GM19395 (cell line): ENCODE data around the gene SIRT2.

Source experiments
- ATAC-seq: cut with Tn5 transposase; IDR thresholded peaks from one replicate; pipeline ENCODE4 v1.9.1; 2021; ENCODE audit warnings: mild to moderate bottlenecking, moderate library complexity; ENCODE audit not compliant: unreplicated experiment

SIRT2 gene

DNA sequence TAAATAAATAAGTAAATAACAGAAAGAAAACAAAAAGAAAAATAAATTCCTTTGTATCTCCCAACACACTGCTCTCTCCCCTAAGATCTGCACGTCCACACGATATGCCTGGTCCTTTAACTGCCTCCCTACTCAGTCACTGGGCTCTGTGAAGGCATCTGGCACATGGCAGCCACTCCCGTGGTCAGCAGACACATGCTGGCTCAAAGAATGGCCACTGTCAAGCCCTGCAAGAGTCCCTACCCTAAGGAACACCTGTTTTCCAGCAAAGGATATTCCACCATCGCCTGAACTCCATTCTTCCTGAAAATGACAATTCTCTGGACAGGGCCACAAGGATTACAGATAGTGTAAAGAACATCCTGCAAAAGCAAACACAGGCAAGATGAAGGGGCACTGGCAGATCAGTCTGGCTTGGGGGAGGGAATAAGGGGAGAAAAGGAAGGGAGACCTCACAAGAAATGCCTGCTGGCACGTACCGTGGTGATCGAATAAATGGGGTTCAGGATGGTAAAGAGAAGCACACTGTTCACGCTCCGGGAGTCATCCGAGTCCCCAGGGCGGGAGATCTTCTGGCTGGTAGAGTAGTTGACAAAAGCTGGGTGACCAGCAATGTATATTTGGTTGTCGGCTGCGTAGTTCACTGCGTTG lies 53.9 kb downstream of the SIRT2 start:
- ATAC-seq: no peak

DNA sequence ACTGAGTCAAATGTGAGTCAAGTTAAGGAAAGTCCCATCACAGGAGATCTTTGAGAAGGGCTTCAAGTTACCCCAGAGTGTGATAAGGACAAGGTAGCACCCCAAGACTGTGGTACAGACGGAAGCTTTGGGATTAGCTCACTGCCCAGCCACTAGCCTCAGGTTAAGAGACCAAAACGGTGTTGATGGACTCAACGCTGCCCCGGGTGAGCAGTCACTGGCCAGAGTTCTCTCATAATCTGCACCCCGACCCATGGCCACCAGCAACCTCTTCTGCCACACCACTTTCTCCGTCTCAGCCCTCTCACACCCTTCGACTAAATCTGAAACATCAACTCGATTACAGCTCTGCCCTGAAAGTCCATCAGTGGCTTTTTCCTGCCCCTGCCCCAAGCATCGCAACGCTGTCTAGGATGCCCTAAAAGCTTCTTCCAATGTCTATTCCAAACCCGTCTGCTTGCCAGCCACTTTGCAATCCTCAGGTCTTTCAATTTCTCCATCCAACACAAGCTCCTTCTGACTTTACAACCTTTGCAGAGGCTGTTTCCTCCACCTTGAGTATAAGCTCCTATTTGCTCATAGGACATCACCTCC lies 55.2 kb downstream of the SIRT2 start:
- no peak for ATAC-seq

DNA sequence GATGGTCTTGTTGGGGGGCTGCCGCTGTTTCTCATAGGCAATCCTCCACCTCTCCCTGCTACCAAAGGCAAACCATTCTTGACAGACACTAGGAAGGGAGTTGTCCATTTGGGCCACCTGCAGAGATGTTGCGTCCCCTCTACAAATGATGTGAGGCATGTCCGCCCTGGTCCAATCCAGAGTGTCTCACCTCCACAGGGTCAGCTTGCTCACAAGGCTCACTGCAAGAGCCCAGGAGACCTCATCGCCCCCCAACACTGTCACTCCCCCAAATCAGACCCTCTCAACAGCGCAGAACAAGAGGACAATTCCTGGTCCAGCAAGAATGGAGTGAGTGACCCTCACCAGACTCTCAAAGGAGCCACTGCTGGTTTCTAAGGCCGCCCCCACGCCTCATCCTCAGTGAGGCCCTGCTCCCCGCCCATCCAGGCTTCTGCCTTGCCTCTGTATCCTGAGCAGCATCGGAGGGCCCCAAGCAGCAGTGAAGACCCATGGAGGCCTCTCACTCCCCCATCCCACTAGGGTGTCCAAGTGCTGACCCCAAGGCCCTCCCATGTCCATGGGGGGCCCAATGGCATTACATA lies 56.2 kb downstream of the SIRT2 start:
- no peak for ATAC-seq

DNA sequence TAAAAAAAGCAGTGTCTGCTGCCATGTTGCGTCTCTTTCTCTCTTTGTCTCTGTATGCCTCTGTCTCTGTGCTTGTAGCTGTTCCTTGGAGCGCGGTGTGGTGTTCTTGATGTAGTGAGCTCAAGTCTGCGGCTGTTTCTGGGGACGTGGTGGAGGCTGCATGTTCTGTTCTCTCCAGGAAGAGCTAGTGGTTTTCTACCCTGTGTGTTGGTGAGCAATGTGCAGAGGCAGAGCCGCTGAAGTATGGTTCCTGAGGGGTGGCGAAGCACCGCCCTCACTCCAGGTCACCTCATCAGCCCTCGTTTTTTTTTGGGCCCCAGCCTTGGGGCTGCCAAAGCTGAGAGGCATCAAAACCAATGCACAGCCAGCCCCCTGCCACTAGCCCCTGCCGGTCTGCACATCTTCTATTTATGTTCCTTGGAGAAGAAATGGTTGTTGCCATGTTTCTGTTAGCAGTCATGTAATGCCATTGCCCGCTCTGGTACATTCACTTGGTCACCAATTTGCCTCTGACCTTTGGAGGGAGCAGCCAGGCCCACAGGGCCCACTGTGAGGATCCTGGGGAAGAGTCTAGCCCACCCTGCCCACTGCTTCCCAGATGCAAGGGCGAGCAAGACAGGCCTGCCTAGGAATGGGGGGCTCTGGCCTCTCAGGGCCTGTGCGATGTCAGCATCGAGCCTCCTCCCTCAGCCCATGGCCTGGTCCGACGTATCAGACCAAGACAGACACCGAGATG lies 56.8 kb downstream of the SIRT2 start:
- ATAC-seq: no peak

DNA sequence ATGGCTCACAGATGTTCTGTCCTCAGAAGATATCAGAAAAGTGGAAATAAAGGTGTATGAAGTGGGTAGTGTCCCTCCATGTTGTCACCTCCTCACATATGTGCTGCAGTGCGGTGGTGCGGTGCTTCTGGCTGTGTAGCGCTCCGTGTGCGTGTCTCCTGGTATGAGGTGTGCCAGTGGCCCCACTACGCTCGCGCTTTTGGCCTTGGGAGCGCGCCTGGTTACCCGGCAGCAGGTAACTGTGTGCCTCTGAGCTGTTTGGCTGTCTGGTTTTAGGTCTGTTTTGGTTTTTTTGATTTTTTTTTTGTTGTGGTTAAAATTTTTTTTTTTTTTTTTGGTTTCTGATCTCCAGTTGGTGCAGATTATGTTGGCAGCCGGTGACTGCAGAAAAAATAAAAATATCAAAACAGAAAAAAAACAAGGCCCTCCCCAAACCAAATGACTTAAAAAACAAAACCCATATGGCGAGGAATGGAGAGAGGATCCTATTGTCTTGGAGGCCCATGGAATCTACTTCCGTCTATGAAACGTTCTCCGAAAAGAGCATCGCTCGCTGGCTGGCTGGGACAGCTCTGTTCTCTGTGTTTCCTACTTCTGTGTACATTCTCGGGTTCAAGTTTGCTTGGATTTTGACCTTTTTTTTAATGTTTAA lies 57.5 kb downstream of the SIRT2 start:
- ATAC-seq: no peak

DNA sequence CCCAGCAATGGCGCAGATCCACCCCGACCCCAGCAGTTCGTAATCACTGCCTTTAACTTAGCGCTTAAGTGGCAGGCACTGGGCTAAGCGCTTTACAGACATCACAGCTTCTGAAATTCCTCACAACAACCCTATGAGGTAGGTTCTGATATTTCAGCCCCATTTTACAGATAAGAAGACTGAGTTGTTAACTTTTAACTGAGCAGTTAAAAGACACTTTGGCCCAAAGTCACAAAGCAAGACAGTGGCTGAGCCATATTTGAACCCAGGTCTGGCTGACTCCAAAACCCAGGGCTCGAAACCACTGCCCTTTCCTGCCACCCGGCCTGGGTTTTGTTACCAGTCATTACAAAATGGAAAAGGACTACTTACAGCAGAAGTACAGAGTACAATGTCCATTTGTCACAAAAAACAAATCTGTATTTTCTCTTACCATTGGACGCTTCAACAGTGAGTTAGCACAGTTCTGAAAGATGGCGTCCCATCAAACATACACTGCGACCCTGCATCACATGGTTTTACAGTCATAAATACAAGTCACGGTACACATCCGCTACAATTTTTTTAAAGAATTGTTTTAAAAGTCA lies 58.1 kb downstream of the SIRT2 start:
- ATAC-seq: no peak

DNA sequence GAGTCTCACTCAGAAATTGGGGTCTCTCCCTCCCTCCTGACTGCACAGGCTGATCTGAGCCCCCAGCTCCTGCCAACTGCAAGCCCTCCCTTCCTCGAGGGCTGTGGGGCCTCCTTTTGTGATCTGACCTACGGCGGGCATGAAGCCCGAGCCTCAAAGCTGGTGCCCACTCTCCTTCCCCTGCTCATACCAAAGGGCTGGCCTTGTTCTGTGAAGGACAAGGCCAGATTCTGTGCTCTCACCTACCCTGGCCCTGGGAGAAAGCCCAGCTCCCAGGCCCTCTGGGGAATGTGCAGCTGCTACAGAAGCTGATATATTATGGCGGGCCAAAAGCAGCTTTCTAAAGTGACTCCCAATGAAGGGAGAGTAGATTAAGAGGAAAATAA lies 58.8 kb downstream of the SIRT2 start:
- no peak for ATAC-seq

DNA sequence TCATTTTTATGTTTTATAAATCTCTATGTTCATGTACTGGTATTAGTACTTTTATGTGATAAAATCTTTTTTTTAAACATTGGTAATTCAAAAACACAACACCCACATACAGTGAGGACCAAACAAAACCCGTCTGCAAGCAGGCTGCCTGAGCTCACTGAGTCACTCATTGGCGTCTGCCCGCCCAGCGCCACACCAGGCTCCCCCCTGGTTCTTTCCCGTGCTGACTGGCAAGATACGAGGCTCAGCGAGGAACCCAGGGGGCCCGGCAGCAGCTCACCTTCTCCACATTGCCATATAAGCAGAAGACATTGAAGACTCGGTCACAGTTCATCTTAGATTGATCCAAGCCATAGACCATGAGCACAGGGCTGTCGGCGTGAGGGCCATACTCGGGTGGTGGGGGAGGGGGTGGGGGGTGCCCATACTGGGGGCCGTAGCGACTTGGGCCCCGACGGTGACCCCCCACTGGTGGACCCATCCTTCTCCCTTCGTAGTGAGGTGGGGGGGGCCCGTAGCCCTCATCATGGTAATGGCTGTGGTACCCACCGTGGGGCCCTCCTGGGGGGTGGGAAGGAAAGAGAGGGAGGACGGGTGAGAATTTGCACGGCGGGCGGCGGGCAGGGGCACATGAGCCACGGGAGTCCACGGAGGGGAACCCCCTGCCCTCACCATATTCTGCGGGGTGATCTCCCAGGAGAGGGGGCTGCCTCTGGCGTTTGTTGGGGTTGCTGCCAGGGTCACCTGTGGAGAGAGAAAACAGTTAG lies 59.4 kb downstream of the SIRT2 start:
- ATAC-seq: no peak

DNA sequence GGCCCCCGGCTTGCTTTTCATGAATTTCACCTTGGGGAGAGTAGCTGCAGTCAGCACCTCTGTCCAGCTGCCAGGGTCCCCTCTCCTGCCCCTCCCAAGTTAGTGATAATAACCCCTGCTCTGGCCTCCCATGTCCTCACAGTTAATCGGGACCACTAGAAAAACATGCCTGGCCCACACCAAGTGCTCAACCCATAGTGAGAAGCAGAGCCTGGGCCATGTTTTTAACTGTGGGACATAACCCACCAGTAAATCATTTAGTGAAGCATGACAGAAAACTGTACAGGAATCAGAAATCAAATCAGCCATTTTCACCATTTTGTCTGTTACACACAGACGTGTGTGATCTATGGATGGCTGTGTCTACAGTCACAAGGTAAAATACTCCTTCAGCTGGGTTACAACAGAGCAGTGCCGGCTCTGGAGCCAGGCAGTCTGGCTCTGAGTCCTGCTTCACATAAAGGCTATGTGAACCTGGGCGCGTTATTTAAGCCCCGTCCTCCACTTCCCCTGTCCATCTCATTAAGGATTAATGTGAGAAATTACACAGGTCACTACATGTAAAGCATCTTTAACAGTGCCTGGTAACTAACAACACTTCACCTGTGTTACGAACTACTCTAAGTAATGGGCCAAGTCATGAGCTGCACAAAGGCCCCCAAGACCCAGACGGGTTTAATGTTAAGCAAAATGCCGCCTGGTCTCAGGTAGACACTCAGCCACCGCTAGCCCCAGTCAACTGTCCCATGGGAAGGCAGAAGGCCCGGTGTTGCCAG lies 60.2 kb downstream of the SIRT2 start:
- no peak for ATAC-seq

DNA sequence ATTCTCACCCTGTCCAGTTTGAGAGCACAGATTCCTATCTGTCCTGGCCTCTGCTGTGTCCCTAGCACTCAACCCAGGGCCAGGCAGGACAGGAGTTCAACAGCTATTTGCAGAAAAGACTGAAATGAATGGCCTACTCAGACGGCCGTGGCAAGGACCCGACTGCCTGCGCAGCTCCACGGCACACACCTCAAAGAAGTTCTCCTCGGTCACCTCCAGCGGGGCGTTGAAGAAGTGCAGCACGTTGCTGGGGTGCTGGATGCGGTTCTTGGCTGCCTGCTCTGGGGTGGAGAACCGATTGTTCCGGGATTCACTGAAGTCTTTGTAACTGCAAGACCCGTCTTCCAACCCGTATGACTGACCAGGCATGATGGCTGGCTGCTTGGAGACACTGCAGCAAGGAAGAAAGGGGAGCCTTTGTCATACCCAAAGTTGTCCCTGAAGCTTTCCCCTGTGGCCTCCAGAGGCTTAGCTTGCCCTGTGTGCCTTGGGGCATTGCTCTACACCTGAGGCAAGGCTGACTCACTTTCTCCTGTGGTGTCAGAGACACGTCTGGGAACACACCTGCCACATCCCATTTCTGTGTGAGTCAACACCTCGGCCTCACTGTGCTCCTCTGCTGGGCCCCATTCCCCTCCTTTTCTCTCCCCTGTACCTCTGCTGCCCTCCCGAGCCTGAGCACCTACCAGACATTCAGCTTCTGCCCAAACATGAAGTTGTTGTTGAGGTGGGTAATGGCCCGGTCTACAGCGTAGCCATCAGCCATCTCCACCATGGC lies 61.0 kb downstream of the SIRT2 start:
- ATAC-seq: no peak

DNA sequence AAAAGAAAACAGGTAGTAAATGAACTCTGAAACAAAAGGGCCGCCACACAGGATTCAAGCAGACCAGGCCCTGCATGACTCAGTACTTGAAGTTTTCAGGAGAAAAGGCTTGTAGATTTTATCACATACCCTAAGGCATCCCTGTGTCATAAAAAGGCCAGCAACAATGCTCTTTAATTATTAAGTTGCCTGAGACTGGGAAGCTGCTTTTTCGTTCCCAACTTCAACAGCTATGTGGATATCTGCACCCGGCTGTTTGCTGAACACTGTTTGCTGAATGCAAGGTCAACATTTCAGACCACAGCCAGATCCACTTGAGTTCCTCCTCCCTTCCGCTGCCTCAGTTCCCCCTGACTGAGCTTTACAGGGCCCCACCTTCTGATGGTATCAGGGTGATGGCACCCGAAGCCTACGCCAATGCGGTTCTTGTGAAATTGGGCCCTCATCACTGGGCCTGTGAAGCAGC lies 61.7 kb downstream of the SIRT2 start:
- no peak for ATAC-seq

DNA sequence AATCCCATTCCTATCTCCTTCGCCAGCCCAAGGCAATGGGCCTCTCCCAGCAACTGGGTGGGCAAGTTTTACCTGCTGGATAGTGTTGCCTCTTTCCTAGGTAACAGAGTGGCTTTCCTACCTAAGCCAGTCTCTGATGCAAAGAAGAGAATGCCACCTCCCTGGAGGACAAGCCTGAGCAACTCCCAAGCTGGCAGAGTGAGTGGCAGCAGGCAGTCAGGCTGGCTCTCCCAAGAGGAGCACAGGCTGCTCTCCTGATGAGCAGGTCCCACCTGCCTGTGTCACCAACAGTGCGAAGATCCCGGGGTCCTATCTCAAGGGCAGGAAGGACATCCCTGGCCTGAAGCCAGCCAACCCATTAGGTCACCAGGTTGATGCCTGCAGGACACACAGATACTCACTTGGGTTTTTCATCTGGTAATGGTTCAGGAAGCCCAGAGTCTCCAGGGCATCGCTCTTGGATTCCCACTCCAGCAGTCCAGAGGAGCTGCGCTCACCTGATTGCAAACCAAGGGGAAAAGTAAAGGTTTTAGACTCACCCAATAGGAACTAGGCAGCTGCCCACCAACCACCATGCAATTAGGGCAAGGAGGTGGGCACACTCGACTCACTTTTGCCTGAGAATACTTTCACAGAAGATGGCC lies 62.3 kb downstream of the SIRT2 start:
- ATAC-seq: no peak

DNA sequence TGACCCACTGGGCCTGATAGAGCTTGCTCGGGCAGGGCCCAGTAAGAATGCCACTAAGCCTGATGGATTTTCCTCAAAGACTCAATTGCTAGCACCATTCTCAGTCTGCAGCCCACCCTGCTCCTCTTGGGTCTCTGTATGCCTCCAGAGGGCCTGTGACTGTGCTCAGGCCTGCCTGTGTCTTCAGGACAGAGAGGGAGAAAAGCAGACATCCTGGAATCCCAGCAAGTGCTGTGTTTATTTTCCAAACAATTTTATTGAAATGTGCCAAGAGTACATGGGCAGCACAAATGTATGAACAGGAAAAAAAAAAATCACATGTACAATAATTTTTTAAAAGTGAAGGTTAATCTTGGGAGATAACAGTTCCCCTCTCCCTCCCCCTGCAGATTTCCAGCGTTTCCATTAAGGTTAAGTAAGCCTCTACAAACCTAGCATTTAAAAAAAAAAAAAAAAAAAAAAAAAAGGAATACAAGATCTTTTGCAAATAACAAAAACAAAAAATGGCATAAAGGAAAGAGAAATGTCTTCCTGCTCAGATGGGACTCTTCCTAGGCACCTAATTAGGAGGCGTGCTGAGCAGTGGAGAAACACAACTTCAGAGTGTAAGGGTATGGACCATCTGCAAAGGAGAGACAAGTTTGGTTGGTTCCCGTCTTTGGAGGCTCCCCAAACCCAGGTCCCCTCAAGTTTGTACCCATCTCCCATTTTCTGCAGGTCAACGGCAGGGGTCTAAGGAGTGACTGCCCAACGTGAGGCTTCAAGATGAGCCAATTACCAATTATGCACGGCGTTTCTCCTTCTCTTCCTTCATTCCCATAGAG lies 63.0 kb downstream of the SIRT2 start:
- ATAC-seq: no peak

DNA sequence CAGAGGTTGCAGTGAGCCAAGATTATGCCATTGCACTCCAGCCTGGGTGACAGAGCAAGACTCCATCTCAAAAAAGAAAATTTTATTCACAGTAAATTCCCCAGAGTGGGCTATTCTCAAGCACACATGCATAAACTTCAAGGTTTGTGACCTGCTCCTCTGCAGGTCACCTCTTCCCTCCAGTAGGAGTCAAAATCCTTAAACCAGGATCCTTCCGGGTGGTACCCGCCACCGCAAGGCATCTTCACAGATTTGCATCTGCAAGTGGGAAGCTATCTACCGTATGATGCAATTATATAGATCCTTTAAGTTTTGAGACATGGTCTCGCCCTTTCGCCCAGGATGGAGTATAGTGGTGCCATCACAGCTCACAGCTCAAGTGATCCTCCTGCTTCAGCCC lies 64.8 kb downstream of the SIRT2 start:
- no peak for ATAC-seq

DNA sequence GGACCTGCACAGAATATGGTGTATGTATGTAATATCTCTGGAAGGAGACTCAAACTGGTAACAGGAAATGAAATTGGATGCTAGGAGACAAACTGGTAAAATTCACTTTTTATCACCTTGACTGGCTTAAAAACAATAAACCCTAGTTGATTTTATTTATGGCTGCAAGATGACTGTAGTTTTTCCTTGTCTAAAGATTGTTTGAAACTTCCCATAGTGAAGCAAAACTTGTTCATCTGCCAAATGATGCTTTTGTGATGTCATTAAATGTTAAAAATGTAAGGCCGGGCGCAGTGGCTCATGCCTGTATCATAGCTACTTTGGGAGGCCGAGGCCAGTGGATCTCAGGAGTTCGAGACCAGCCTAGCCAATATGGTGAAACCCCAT lies 65.3 kb downstream of the SIRT2 start:
- ATAC-seq: no peak

DNA sequence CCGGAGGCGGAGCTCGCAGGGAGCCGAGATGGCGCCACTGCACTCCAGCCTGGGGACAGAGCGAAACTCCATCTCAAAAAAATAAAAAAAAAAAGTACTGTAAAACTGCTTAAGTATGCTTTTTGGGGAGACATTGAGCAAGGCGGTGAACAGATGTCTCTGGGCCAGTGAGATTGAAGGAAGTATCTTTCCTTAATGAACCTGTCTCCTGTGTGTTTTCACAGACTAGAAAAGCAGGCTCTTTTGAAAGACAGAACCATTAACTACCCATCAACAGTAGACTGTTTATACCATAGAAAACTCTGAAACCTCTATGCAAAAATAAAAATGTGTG lies 66.4 kb downstream of the SIRT2 start:
- ATAC-seq: no peak

DNA sequence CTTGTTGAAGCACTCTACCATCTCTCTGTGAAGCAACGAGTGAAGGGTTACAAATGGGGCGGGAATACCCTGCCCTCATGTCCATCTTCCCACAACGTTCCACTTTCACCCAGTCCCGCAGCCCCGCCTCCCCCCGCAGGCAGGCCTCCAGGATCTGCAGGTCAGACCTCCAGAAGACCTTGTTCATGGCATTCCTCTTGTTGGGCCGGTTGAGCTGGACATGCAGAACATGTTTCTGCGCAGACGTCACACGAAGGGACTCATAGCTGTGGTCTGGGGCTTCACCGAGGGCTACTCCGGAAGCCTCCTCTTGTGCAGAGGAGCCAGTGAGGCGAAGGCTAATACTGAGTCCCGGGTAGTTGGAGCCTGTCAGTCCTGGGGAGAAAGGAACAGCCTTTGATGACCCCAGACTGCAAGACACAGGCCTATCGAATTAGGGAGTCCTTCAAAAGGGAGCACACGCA lies 68.2 kb downstream of the SIRT2 start:
- peak; percentile 37 for ATAC-seq
